Ishikawa (cell line): ENCODE data around the gene WDHD1.

Experiments
- CEBPB ChIP-seq: IDR thresholded peaks from 2 replicates; pipeline ENCODE4 v1.6.1; 2012
- CREB1 ChIP-seq: IDR thresholded peaks from 2 replicates; pipeline ENCODE4 v1.6.1; 2012; ENCODE audit warnings: low read depth
- EGR1 ChIP-seq: IDR thresholded peaks from 2 replicates; pipeline ENCODE4 v1.6.1; 2012
- EP300 ChIP-seq: IDR thresholded peaks from 2 replicates; pipeline ENCODE4 v1.6.1; 2012; ENCODE audit warnings: borderline replicate concordance
- NFIC ChIP-seq: IDR thresholded peaks from 2 replicates; pipeline ENCODE4 v1.6.1; 2012
- TCF12 ChIP-seq: IDR thresholded peaks from 2 replicates; pipeline ENCODE4 v1.6.1; 2012; ENCODE audit warnings: low read depth
- YY1 ChIP-seq: IDR thresholded peaks from 2 replicates; pipeline ENCODE4 v1.6.1; 2012; ENCODE audit warnings: low read depth
- ZBTB7A ChIP-seq: IDR thresholded peaks from 2 replicates; pipeline ENCODE4 v1.6.1; 2012; ENCODE audit warnings: low read depth

GRCh38 chr14:55053500-55053899, 26.6 kb upstream of the WDHD1 start:
- no peak for TF ChIP-seq CEBPB
- no peak for TF ChIP-seq YY1
- TF ChIP-seq NFIC, result no peak
- no peak for TF ChIP-seq EGR1
- no peak for TF ChIP-seq CREB1
- TF ChIP-seq EP300, result no peak
- TF ChIP-seq TCF12, result no peak
- no peak for TF ChIP-seq ZBTB7A
